ES-I3 (cell line): ENCODE data around the gene CELF2.

Source experiments
- H3K36me3 ChIP-seq: 2 replicates; pipeline ENCODE4 v1.6.1; 2013; ENCODE audit warnings: mild to moderate bottlenecking, low read length, control low read depth, moderate library complexity; ENCODE audit not compliant: insufficient read depth
- H3K4me1 ChIP-seq: 2 replicates; pipeline ENCODE4 v1.6.1; 2013; ENCODE audit warnings: mild to moderate bottlenecking, control low read depth, low read length; ENCODE audit not compliant: insufficient read depth
- H3K9ac ChIP-seq: 2 replicates; pipeline ENCODE4 v1.6.1; 2013; ENCODE audit warnings: low read depth, mild to moderate bottlenecking, low read length, moderate library complexity
- H3K9me3 ChIP-seq: 2 replicates; pipeline ENCODE4 v1.6.1; 2013; ENCODE audit warnings: mild to moderate bottlenecking, low read length, moderate library complexity; ENCODE audit not compliant: control insufficient read depth, insufficient read depth

The CELF2 gene

GRCh38 chr10:11023009-11023953 is 5.6 kb downstream of the CELF2 start:
- Histone ChIP-seq H3K9me3 (no peaks in the 10 kb centered on the region), H3K36me3 (no peaks in the 10 kb centered on the region), H3K9ac (no peak overlapping the region), H3K4me1 (peaks cover 29% of the 10 kb centered on the region)

GRCh38 chr10:11024596-11024995 is 6.9 kb downstream of the CELF2 start:
- peaks cover 29% of the 10 kb centered on the region for H3K4me1 ChIP-seq
- no peak overlapping the region for H3K9ac ChIP-seq

GRCh38 chr10:11025978-11026377 is 8.3 kb downstream of the CELF2 start:
- no peaks in the 10 kb centered on the region for H3K9me3 ChIP-seq
- H3K4me1 ChIP-seq: peaks cover 23% of the 10 kb centered on the region
- H3K36me3 ChIP-seq: no peaks in the 10 kb centered on the region
- H3K9ac ChIP-seq: no peak overlapping the region

More at GRCh38 chr10:11024596-11024995, 6.9 kb downstream of the CELF2 start:
- Histone ChIP-seq H3K36me3 (no peaks in the 10 kb centered on the region), H3K9me3 (no peaks in the 10 kb centered on the region)

GRCh38 chr10:11026773-11027172 is 9.1 kb downstream of the CELF2 start:
- H3K9me3 ChIP-seq: no peaks in the 10 kb centered on the region
- H3K36me3 ChIP-seq: no peaks in the 10 kb centered on the region
- no peak overlapping the region; the same call in 1 of the 2 replicates for H3K9ac ChIP-seq
- peaks cover 23% of the 10 kb centered on the region for H3K4me1 ChIP-seq

GRCh38 chr10:11034762-11035161 is 17.1 kb downstream of the CELF2 start:
- no peaks in the 10 kb centered on the region for H3K36me3 ChIP-seq
- H3K4me1 ChIP-seq: peaks cover 32% of the 10 kb centered on the region
- no peaks in the 10 kb centered on the region for H3K9me3 ChIP-seq
- H3K9ac ChIP-seq: no peak overlapping the region

GRCh38 chr10:11035301-11035991 is 17.8 kb downstream of the CELF2 start:
- Histone ChIP-seq H3K9me3 (no peaks in the 10 kb centered on the region), H3K4me1 (peaks cover 32% of the 10 kb centered on the region), H3K9ac (no peak overlapping the region), H3K36me3 (no peaks in the 10 kb centered on the region)

GRCh38 chr10:11036424-11037011 is 18.8 kb downstream of the CELF2 start:
- Histone ChIP-seq H3K9me3 (no peaks in the 10 kb centered on the region), H3K36me3 (no peaks in the 10 kb centered on the region), H3K9ac (no peak overlapping the region), H3K4me1 (peaks cover 32% of the 10 kb centered on the region)

GRCh38 chr10:11037991-11038390 is 20.3 kb downstream of the CELF2 start:
- Histone ChIP-seq H3K9me3 (no peaks in the 10 kb centered on the region), H3K4me1 (peaks cover 32% of the 10 kb centered on the region), H3K9ac (no peak overlapping the region), H3K36me3 (no peaks in the 10 kb centered on the region)

GRCh38 chr10:11042357-11042756 is 24.7 kb downstream of the CELF2 start:
- peaks cover 16% of the 10 kb centered on the region for H3K4me1 ChIP-seq
- no peaks in the 10 kb centered on the region for H3K9me3 ChIP-seq

GRCh38 chr10:11043039-11043438 is 25.4 kb downstream of the CELF2 start:
- no peaks in the 10 kb centered on the region for H3K36me3 ChIP-seq
- no peaks in the 10 kb centered on the region for H3K9me3 ChIP-seq
- H3K9ac ChIP-seq: no peak overlapping the region
- H3K4me1 ChIP-seq: peaks cover 16% of the 10 kb centered on the region

More at GRCh38 chr10:11042357-11042756, 24.7 kb downstream of the CELF2 start:
- Histone ChIP-seq H3K9ac (no peak overlapping the region), H3K36me3 (no peaks in the 10 kb centered on the region)

- Histone ChIP-seq H3K9ac (no peak overlapping the region), H3K9me3 (no peaks in the 10 kb centered on the region), H3K4me1 (peaks cover 16% of the 10 kb centered on the region), H3K36me3 (no peaks in the 10 kb centered on the region)
These were observed 25.9 kb downstream of the CELF2 start for GRCh38 chr10:11043446-11044127.

GRCh38 chr10:11045487-11045886 is 27.8 kb downstream of the CELF2 start:
- Histone ChIP-seq H3K4me1 (peaks cover 16% of the 10 kb centered on the region), H3K36me3 (no peaks in the 10 kb centered on the region), H3K9ac (no peak overlapping the region), H3K9me3 (no peaks in the 10 kb centered on the region)

GRCh38 chr10:11045995-11046775 is 28.5 kb downstream of the CELF2 start:
- no peak overlapping the region for H3K9ac ChIP-seq
- no peaks in the 10 kb centered on the region for H3K9me3 ChIP-seq
- peaks cover 16% of the 10 kb centered on the region for H3K4me1 ChIP-seq
- H3K36me3 ChIP-seq: no peaks in the 10 kb centered on the region
